Trophoblast cell (in vitro differentiated cells and primary cell): ENCODE measurements around the gene CADPS.

Source experiments
- DNase-seq, 2 donors: peaks; one replicate each; pipeline ENCODE4 v3.0.0-alpha.2; 2016
- H2AFZ ChIP-seq: 2 replicates; pipeline ENCODE4 v1.6.1; 2013; ENCODE audit warnings: low read length, moderate library complexity, mild to moderate bottlenecking; ENCODE audit not compliant: insufficient read depth, poor library complexity
- H2AK5ac ChIP-seq: 2 replicates; pipeline ENCODE4 v1.6.1; 2013; ENCODE audit warnings: mild to moderate bottlenecking, low read length
- H2BK120ac ChIP-seq: 2 replicates; pipeline ENCODE4 v1.6.1; 2013; ENCODE audit warnings: low read length, mild to moderate bottlenecking, moderate library complexity; ENCODE audit not compliant: insufficient read depth, poor library complexity
- H2BK12ac ChIP-seq: 2 replicates; pipeline ENCODE4 v1.6.1; 2013; ENCODE audit warnings: mild to moderate bottlenecking, low read length, moderate library complexity
- H2BK5ac ChIP-seq: 2 replicates; pipeline ENCODE4 v1.6.1; 2013; ENCODE audit warnings: low read length, low read depth, moderate library complexity, mild to moderate bottlenecking; ENCODE audit not compliant: poor library complexity
- H3K14ac ChIP-seq: 2 replicates; pipeline ENCODE4 v1.6.1; 2013; ENCODE audit warnings: mild to moderate bottlenecking, low read length
- H3K18ac ChIP-seq: 2 replicates; pipeline ENCODE4 v1.6.1; 2013; ENCODE audit warnings: mild to moderate bottlenecking, low read length
- H3K23ac ChIP-seq: 2 replicates; pipeline ENCODE4 v1.6.1; 2013; ENCODE audit warnings: low read length
- H3K27ac ChIP-seq: 2 replicates; pipeline ENCODE4 v1.5.1; 2013; ENCODE audit warnings: low read depth, mild to moderate bottlenecking, inconsistent platforms, low read length, moderate library complexity
- H3K27me3 ChIP-seq: 2 replicates; pipeline ENCODE4 v1.6.1; 2013; ENCODE audit warnings: inconsistent platforms, mild to moderate bottlenecking, low read length, moderate library complexity; ENCODE audit not compliant: insufficient read depth
- H3K36me3 ChIP-seq, 2 experiments: 1 replicate in 1 of 2; 2 replicates in 1 of 2; pipeline ENCODE4 v1.6.1; 2013; ENCODE audit warnings: low read length in 2 of 2, mild to moderate bottlenecking in 2 of 2, moderate library complexity in 1 of 2; ENCODE audit not compliant: insufficient read depth in 2 of 2, control insufficient read depth in 1 of 2
- H3K4ac ChIP-seq: 2 replicates; pipeline ENCODE4 v1.6.1; 2013; ENCODE audit warnings: low read depth, mild to moderate bottlenecking, low read length, moderate library complexity
- H3K4me1 ChIP-seq, 2 experiments: 1 replicate in 1 of 2; 2 replicates in 1 of 2; pipeline ENCODE4 v1.6.1; 2013; ENCODE audit warnings: low read length in 2 of 2, mild to moderate bottlenecking in 2 of 2, moderate library complexity in 1 of 2; ENCODE audit not compliant: insufficient read depth in 2 of 2, control insufficient read depth in 1 of 2
- H3K4me2 ChIP-seq: 2 replicates; pipeline ENCODE4 v1.6.1; 2013; ENCODE audit warnings: inconsistent platforms, mild to moderate bottlenecking, low read length, moderate library complexity
- H3K4me3 ChIP-seq: 2 replicates; pipeline ENCODE4 v1.5.1; 2013; ENCODE audit warnings: mild to moderate bottlenecking, low read depth, low read length, inconsistent platforms
- H3K79me1 ChIP-seq: one replicate; pipeline ENCODE4 v1.6.1; 2013; ENCODE audit warnings: low read length
- H3K79me2 ChIP-seq: 2 replicates; pipeline ENCODE4 v1.6.1; 2013; ENCODE audit warnings: low read length, mild to moderate bottlenecking; ENCODE audit not compliant: control insufficient read depth, insufficient read depth, poor library complexity
- H3K9ac ChIP-seq: 2 replicates; pipeline ENCODE4 v1.6.1; 2013; ENCODE audit warnings: mild to moderate bottlenecking, low read length
- H3K9me3 ChIP-seq: 2 replicates; pipeline ENCODE4 v1.6.1; 2013; ENCODE audit warnings: low read depth, mild to moderate bottlenecking, control low read depth, inconsistent platforms, low read length; ENCODE audit not compliant: insufficient read depth
- H4K12ac ChIP-seq: 2 replicates; pipeline ENCODE4 v1.6.1; 2013; ENCODE audit warnings: low read depth, mild to moderate bottlenecking, low read length, moderate library complexity
- H4K8ac ChIP-seq: 2 replicates; pipeline ENCODE4 v1.6.1; 2013; ENCODE audit warnings: low read depth, mild to moderate bottlenecking, low read length, moderate library complexity
- H4K91ac ChIP-seq: one replicate; pipeline ENCODE4 v1.6.1; 2013; ENCODE audit warnings: low read depth, mild to moderate bottlenecking, low read length, moderate library complexity
- WGBS: extraction: QIAGEN DNeasy Blood & Tissue Kit; methylation state at CpG from one replicate; pipeline ENCODE4 v1.1.7; 2013; ENCODE audit warnings: missing lambda C conversion rate; ENCODE audit not compliant: insufficient read length, insufficient coverage; ENCODE audit errors: extremely low coverage; 5-methylcytosine and 5-hydroxymethylcytosine counted together

CADPS gene

DNA sequence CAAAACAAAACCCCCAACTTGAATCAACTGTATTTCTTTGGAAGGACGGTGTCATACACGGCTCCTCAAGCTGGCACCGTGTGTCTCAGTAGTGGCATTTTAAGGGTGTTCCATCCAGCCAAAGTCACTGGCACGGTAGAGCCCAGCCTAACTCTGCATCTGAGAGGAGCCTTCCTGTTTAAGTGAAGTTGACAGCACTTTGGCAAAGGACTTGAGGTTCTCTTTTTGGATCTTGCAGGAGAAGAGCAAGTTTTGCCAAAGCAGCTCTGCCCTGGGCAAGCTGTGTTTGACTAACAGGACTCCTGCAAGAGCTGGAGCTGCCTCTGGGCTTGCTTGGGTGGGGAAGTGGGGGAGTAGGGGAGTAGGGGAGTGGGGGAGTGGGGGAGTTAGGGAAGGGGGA is 392.3 kb downstream of the CADPS start:
- H3K9me3 ChIP-seq: no peaks in the 10 kb centered on the region
- H3K4me3 ChIP-seq: no peak overlapping the region
- no peak overlapping the region for H2BK5ac ChIP-seq
- H3K4me2 ChIP-seq: no peak overlapping the region
- H2BK120ac ChIP-seq: no peak overlapping the region
- H2AFZ ChIP-seq: no peak overlapping the region
- H4K91ac ChIP-seq: no peak overlapping the region
- no peak overlapping the region for H4K8ac ChIP-seq
- no peak overlapping the region for H3K23ac ChIP-seq
- H3K4me1 ChIP-seq: no peaks in the 10 kb centered on the region
- H3K14ac ChIP-seq: no peak overlapping the region
- WGBS: no CpG with 5 or more reads among the region's 4 CpGs
- no peaks in the 10 kb centered on the region for H3K36me3 ChIP-seq
- H3K79me1 ChIP-seq: no peaks in the 10 kb centered on the region
- no peak overlapping the region for H3K18ac ChIP-seq
- H3K27ac ChIP-seq: no peak overlapping the region
- no peak overlapping the region for H3K9ac ChIP-seq
- no peaks in the 10 kb centered on the region for H3K79me2 ChIP-seq
- no peak overlapping the region for H2AK5ac ChIP-seq
- H2BK12ac ChIP-seq: no peak overlapping the region
- H3K4ac ChIP-seq: no peak overlapping the region
- H3K27me3 ChIP-seq: no peaks in the 10 kb centered on the region
- no peak for DNase-seq
- no peak overlapping the region for H4K12ac ChIP-seq

DNA sequence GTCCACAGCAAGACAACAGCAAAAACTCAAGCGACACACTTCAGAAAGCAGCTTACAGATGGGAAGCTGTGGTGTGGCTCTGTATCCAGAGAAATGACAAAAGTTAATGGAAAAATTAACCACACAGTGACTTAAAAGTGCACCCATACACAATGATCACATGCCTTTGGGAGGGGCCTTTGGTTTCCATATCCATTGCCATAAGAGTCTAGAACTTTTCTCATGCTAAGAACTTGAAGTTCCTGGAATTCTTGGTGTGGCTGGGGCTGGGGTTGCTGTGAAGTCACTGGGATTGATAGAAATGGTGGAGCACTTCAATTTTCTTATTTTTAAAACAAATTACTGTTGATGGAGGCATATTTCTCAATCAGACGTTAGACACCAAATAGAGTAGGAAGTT is 393.3 kb downstream of the CADPS start:
- Histone ChIP-seq H3K4me3 (no peak overlapping the region), H3K36me3 (no peaks in the 10 kb centered on the region), H3K14ac (no peak overlapping the region), H3K9ac (no peak overlapping the region), H3K4me2 (no peak overlapping the region), H2BK12ac (no peak overlapping the region), H3K4me1 (no peaks in the 10 kb centered on the region), H2AK5ac (no peak overlapping the region), H3K79me1 (no peaks in the 10 kb centered on the region), H3K23ac (no peak overlapping the region), H2AFZ (no peak overlapping the region), H4K8ac (no peak overlapping the region), H3K79me2 (no peaks in the 10 kb centered on the region), H3K9me3 (no peaks in the 10 kb centered on the region), H3K4ac (no peak overlapping the region), H3K27me3 (no peaks in the 10 kb centered on the region), H3K27ac (no peak overlapping the region), H4K91ac (no peak overlapping the region), H2BK120ac (no peak overlapping the region), H2BK5ac (no peak overlapping the region), H4K12ac (no peak overlapping the region), H3K18ac (no peak overlapping the region)
- no CpG with 5 or more reads among the region's 2 CpGs for WGBS
- DNase-seq: no peak

DNA sequence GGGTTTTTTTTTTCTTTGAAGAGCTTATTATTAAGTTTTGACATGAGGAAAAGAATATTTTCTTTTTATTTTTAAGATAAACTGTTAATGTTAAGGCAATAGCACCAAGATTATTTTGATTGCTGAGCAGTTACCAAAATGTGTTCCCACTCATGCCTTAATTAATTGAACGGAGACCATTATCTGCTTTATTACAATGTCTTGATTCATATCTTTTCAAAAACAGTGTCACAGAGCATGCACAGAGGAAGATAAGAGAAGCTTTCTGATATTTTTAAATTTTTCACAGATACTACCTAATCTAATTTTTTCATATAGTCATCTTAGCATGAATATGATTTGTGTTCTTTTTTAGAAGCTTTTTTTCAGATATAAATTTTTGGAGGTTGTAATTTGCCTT is 395.2 kb downstream of the CADPS start:
- no CpG with 5 or more reads among the region's 1 CpG for WGBS
- H2AFZ ChIP-seq: no peak overlapping the region
- H3K36me3 ChIP-seq: no peaks in the 10 kb centered on the region

DNA sequence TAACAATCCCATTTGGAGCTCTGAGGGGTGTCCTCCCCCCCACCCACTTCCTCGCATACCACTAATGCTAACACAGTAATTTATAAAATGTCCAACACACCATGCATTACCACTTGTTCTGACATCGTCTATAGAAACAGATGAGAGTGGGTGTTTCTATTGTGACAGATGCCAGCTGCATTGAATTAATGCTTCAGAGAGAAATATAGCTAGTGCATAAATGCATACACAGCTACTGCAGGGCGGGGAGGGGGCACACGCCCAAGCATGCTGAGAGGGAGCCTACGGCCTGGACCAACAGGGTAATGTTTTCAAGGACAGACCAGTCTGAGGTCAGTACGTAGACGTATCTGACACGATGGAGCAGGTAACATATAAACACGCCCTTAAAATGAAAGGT is 395.9 kb downstream of the CADPS start:
- no peak overlapping the region for H3K4me2 ChIP-seq
- H4K8ac ChIP-seq: no peak overlapping the region
- no peak overlapping the region for H2BK120ac ChIP-seq
- H3K14ac ChIP-seq: no peak overlapping the region
- no peak overlapping the region for H4K91ac ChIP-seq
- no peak overlapping the region for H3K18ac ChIP-seq
- no peak overlapping the region for H2BK12ac ChIP-seq
- H3K4me1 ChIP-seq: no peaks in the 10 kb centered on the region
- H3K36me3 ChIP-seq: no peaks in the 10 kb centered on the region
- no peak overlapping the region for H2AFZ ChIP-seq
- no peak overlapping the region for H3K23ac ChIP-seq
- no peak overlapping the region for H2BK5ac ChIP-seq
- H3K27me3 ChIP-seq: no peaks in the 10 kb centered on the region
- H3K4me3 ChIP-seq: no peak overlapping the region
- no peak overlapping the region for H3K4ac ChIP-seq
- DNase-seq: no peak
- H3K79me2 ChIP-seq: no peaks in the 10 kb centered on the region
- H2AK5ac ChIP-seq: no peak overlapping the region
- no peak overlapping the region for H4K12ac ChIP-seq
- no peak overlapping the region for H3K9ac ChIP-seq
- no peaks in the 10 kb centered on the region for H3K79me1 ChIP-seq
- WGBS: no CpG with 5 or more reads among the region's 9 CpGs
- no peak overlapping the region for H3K27ac ChIP-seq
- no peaks in the 10 kb centered on the region for H3K9me3 ChIP-seq

More for the DNA sequence above, 395.2 kb downstream of the CADPS start:
- Histone ChIP-seq H3K27ac (no peak overlapping the region), H3K18ac (no peak overlapping the region), H3K4me1 (no peaks in the 10 kb centered on the region), H3K23ac (no peak overlapping the region), H3K9me3 (no peaks in the 10 kb centered on the region), H3K79me1 (no peaks in the 10 kb centered on the region), H2BK120ac (no peak overlapping the region), H3K9ac (no peak overlapping the region), H3K4me2 (no peak overlapping the region), H3K79me2 (no peaks in the 10 kb centered on the region), H4K8ac (no peak overlapping the region), H2AK5ac (no peak overlapping the region), H3K14ac (no peak overlapping the region), H2BK12ac (no peak overlapping the region), H4K12ac (no peak overlapping the region), H2BK5ac (no peak overlapping the region), H3K27me3 (no peaks in the 10 kb centered on the region), H3K4me3 (no peak overlapping the region), H3K4ac (no peak overlapping the region), H4K91ac (no peak overlapping the region)
- no peak for DNase-seq

DNA sequence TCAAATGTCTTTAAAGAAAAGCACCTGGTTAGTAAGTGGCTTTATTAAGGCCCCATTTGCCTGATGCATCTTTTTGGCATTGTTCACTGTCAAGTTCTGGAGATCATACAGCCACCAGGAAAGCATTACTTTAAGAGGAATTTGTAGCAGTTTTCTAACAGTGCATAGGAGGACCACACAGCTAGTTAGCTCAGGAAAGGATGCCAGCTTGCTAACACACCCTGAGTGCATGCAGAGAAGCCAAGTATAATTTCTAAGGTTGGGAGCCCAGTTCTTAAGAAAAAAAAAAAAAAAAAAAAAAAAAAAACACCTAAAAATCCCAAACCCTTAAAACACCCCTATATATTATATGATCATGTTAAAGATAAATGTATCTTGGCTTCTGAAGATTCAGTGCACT is 399.9 kb downstream of the CADPS start:
- Histone ChIP-seq H3K4me1 (no peaks in the 10 kb centered on the region), H3K18ac (no peak overlapping the region), H4K8ac (no peak overlapping the region), H4K91ac (no peak overlapping the region), H2BK12ac (no peak overlapping the region), H3K27me3 (no peaks in the 10 kb centered on the region), H4K12ac (no peak overlapping the region), H2AK5ac (no peak overlapping the region), H3K79me2 (no peaks in the 10 kb centered on the region), H3K4ac (no peak overlapping the region), H3K9ac (no peak overlapping the region), H3K36me3 (no peaks in the 10 kb centered on the region), H3K9me3 (no peaks in the 10 kb centered on the region), H2BK5ac (no peak overlapping the region), H3K4me2 (no peak overlapping the region), H3K23ac (no peak overlapping the region), H3K14ac (no peak overlapping the region), H3K27ac (no peak overlapping the region), H3K79me1 (no peaks in the 10 kb centered on the region), H2BK120ac (no peak overlapping the region), H2AFZ (no peak overlapping the region), H3K4me3 (no peak overlapping the region)
- no peak for DNase-seq
